ENCODE results near the gene PROCA1.

Gene PROCA1, protein sequence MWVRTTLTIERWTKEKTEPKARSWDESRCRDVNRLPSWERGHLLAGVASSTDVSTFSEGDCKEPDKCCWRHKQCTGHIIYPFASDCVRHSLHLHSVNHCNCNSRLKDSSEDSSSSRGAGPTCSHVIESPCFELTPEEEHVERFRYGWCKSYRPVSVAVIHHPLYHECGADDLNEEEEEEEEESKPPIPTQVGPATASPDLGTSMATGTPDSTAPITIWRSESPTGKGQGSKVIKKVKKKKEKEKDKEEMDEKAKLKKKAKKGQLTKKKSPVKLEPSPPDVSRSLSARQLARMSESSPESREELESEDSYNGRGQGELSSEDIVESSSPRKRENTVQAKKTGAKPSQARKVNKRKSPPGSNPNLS

GRCh38 chr17:28711723-28712031, at the start of gene PROCA1:
TSS of gene PROCA1 (minus strand) at chr17:28711888. CDS start at chr17:28711660, 228 bp downstream.
- no peak for DNase-seq (ENCODE audit: low spot score)

DNA sequence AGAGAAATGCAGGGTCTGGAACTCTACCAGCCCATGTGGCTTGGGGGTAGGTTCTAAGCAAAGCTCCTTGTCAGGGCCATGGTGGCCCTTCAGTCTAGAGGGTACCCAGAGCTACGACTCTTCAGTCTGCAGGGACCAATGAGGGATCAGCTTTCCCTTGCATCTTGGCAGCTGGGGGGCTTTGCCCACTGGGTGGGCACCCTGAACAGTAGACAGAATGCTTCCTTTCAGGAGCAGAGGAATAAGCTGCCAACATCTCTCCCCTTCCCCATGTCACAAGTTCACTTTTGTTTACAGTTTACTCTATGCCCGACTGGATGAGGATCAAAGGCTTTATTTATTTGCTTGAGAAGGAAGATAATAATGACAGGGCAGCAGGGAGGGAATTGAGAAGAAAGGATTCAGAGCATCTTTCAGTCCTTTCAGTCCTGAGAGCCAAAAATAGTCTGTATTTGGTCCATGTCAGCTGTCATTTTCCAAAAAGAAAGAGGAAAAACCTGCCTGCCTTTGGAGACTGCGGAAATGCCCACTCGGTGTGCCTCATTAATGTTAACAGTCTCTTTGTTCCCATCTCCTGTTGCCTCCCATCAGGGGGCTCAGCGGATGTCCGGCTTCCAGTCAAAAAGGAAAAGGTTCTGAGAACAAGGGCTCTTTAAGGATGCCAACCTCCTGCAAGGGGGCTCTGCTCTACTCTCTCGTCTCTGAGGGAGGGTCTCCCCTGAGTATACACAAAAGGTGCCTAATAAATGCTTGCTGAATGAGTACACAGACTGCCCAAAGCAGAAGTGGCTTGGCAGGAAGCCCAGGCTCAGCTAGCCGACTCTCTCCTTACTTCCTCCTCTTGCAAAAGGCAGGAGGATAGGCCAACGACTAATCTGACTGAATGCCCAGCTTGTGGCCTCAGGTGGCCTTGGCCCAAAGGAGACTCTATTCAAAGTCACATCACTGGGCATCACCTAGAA, 49.2 kb upstream of the PROCA1 start:
- peak; percentile 74 for DNase-seq (ENCODE audit: low spot score)

DNA sequence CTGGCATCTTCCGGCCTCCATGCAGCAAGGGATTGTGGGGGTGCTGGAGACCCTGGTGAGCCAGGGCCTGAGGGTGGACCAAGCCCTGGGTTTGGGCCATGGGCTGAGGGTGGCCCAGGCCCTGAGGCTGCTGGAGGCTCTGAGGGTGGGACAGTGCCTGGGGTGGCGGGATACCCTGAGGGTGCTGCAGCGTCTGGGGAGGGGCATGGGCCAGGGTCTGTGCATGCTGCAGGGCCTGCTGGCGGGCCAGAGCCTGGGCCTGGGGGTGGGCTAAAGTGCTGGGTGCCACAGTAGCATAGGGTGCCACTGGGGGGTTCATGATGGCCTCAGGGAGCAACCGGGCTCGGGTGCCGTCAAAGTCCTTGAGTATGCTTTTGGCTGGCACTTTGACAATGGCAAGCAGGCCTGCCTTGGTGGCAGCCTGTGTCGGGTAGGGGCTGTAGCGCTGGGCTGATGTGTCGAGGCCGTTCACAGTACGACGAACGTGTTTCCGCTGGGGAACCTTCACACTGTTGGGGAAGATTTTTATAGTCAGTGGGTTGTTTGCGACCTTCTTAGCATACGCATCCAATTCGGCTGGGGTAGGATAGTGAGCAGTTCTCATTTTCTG, 47.7 kb upstream of the PROCA1 start:
- DNase-seq (ENCODE audit: low spot score), result no peak

DNA sequence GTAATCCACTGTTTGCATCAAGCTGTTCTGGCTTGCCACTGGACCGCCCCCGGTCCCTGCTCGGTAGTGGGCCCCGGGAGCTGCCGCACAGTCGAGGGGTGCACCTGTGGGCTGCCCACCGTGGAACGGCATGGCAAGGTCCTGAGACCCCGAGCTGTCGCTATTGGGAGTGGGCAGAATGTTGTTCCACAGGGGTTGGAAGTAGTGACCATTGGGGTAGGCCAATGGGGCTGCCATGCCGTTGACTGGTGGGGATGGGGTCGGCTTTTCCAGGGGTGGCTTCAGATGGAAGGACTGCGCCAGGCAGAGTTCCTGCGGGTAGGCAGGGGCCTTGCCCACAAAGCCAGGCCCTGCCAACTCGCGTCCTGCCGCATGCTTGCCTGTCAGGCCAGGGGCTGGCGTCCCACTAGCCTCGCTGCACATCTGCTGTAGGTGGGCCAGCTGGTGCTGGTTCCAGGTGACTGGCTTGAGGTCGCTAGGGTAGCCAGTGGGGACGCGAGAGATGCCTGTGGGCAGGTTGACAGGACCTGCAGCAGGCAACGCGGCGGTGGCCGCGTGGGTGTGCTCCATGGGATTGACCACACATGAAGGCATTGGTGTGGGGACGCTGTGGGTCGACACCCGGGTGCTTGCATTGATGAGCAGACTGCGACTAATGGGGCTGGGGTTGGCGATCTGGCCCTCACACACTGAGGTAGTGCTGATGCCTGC, 46.9 kb upstream of the PROCA1 start:
- no peak for DNase-seq (ENCODE audit: low spot score)

GRCh38 chr17:28756049-28756804, 44.5 kb upstream of the PROCA1 start:
- DNase-seq (ENCODE audit: low spot score), result no peak

DNA sequence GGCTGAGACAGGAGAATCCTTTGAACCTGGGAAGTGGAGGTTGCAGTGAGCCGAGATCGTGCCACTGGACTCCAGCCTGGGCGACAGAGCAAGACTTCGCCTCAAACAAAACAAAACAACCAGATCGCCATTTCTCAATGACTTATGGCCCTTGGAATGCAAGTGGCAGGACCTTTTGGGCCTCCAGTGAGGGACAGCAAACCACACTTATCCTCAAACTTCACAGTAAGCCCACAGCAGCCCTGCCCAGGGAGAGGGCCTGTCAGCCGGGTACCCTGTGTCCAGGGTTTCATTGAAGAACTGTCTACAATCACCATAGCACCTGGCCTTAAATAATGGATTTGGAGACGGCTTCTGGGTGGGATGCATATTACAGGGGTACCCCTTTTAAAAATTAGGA, 43.8 kb upstream of the PROCA1 start:
- DNase-seq (ENCODE audit: low spot score), result no peak

DNA sequence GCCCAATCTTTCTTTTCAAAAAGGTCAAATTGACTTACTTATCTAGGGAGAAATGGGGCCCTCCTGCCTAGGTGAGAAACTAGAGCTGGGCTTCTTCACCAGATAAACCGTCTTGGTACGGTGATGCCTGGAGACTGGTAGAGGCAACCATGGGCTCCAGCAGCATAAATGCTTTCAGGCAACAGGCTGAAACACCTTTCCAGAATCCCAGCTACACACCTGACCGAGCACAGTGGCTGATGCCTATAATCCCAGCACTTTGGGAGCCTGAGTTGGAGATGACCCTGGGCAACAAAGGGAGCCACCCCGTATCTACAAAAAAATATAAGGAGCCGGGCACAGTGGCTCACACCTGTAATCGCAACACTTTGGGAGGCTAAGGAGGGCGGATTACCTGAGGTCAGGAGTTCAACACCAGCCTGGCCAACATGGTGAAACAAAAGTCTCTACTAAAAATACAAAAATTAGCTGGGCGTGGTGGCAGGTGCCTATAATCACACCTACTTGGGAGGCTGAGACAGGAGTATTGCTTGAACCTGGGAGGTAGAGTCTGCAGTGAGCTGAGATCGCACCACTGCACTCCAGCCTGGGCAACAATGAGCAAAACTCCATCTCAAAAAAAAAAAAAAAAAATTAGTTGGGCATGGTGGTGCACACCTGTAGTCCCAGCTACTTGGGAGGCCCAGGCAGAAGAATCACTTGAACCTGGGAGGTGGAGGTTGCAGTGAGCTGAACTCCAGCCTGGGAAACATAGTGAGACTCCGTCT, 40.1 kb upstream of the PROCA1 start:
- DNase-seq (ENCODE audit: low spot score), result no peak

- peak; percentile 72 for DNase-seq (ENCODE audit: low spot score)
Observed at GRCh38 chr17:28750178-28751047, 38.7 kb upstream of the PROCA1 start.

- DNase-seq (ENCODE audit: low spot score), result no peak
Observed at GRCh38 chr17:28749516-28750177, 38.0 kb upstream of the PROCA1 start.

- no peak for DNase-seq (ENCODE audit: low spot score)
Observed at GRCh38 chr17:28748852-28749515, 37.3 kb upstream of the PROCA1 start.

- DNase-seq (ENCODE audit: low spot score), result no peak
Observed at GRCh38 chr17:28747801-28748750, 36.4 kb upstream of the PROCA1 start.

- DNase-seq (ENCODE audit: low spot score), result no peak
Observed at GRCh38 chr17:28747051-28747691, 35.5 kb upstream of the PROCA1 start.

GRCh38 chr17:28746611-28747050, 34.9 kb upstream of the PROCA1 start:
- no peak for DNase-seq (ENCODE audit: low spot score)

DNA sequence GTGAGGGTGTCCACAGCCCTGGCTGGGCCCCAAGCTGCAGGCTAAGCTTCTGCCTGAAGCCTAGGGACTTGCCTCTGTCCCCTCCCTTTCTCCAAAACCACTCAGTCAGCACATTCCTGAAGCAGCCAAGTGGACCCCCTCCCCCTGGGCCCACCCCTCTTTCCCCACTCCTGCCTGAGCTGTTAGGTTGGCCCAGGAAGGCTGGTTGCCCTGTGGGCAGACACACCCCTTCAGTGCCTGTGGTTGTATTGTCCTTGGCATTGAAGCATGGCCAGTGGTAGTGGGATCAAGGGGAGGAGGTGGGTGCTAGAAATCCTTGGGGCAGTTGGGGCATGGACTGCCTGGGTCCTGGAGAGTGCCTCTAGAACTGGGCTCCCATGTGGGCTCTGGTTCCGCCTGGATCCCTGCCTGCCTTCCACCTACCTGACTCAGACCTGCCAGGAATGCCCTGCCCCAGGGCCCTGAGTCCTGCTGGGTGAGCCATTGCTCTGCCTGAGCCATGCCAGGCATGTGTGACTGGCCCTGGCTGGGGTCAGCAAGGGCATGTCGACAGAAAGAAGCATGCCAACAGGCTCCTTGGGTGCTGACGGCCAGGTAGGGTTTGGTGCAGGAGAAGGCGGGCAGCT, 34.2 kb upstream of the PROCA1 start:
- DNase-seq (ENCODE audit: low spot score), result no peak

DNA sequence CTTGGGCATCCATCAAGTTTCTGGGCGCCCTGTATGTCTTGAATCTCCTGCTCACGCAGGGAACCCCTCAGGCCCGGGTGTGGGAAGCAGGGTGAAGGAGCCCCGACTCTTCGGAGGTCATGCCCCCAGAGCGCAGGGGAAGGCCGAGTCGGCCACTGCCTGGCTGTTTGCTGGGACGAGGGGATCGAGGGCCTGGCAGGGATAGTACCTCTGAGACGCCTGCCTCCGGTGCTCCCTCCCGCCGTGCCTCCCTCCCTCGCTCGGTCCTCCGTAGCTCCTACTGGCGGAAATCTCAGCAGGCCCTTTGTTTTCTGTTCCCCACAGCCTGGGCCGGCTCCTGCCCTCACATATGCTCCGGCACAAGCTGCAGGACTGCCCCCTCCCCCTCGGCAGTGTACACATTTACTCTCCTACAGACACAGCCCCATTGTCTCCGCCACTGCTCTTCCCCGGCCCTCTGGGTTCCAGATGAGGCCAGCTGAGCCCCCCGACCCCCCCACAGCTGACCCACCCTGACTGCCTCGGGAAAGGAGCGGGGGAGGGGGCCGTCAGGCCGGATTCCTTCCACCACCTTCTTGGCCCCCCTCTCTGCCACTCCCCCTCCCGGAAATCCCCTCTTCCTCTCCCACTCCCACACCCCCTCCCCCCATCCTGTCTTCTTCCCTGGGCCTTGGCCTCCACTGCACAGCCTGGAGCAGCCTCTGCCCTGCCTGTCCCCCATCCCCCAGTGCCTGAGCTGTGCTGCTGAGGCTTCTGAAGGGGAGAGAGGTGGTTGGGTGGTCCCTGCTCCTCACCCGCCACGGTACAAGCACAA, 33.5 kb upstream of the PROCA1 start:
- peak; percentile 25 for DNase-seq (ENCODE audit: low spot score)

All from iPS-NIHi11 (cell line).